Epidermal melanocyte (primary cell): ENCODE results near the gene PRR4.

ENCODE experiments used
- DNase-seq: peaks from one replicate; pipeline ENCODE4 v3.0.0; 2011; ENCODE audit warnings: low spot score; ENCODE audit not compliant: insufficient read length

Gene PRR4

GRCh38 chr12:10802587-10802986 is 46.7 kb downstream of the PRR4 start, which contains the start of gene TAS2R7:
TSS of gene TAS2R7 (minus strand) at chr12:10802627. CDS start at chr12:10802570, 57 bp downstream.
- DNase-seq, result no peak

GRCh38 chr12:10801741-10802140 is 47.5 kb downstream of the PRR4 start:
- DNase-seq, result no peak
